ENCODE results near the gene MEIS3. TPM values are rescaled to one million over a fixed set of nuclear protein-coding genes. Genes with fewer than 3 reads are reported as not detected.

The MEIS3 gene
- total RNA-seq: 23.1 and 35.8 TPM in 2 replicates

GRCh38 chr19:47419030-47419783 lies at the start of gene MEIS3:
Gene MEIS3 (minus strand): TSS chr19:47419527. CDS start chr19:47419081, 446 bp downstream.

Other genes starting within 250 kb of the MEIS3 start
- 10.8 and 23.1 TPM in 2 replicates for gene BBC3, start 188.3 kb downstream of the MEIS3 start, total RNA-seq
- 9.2 and 16.9 TPM in 2 replicates for gene CCDC9, start 163.0 kb downstream of the MEIS3 start, total RNA-seq
- 4.9 and 11.1 TPM in 2 replicates for gene INAFM1, start 144.6 kb downstream of the MEIS3 start, total RNA-seq
- not detected in 2 replicates for gene C5AR1, start 109.7 kb downstream of the MEIS3 start, total RNA-seq
- gene C5AR2, start 87.4 kb downstream of the MEIS3 start, total RNA-seq: under 0.01 TPM in 1 of 2 replicates, not detected in the other
- 7.3 and 11.1 TPM in 2 replicates for gene DHX34, start 70.2 kb downstream of the MEIS3 start, total RNA-seq
- 0.16 TPM in 1 of 2 replicates, not detected in the other for gene SLC8A2, start 52.4 kb upstream of the MEIS3 start, total RNA-seq
- 4.7 and 10.5 TPM in 2 replicates for gene KPTN, start 64.7 kb upstream of the MEIS3 start, total RNA-seq
- 93.5 and 104 TPM in 2 replicates for gene NAPA, start 95.5 kb upstream of the MEIS3 start, total RNA-seq
- gene ZNF541, start 153.6 kb upstream of the MEIS3 start, total RNA-seq: under 0.01 TPM in 1 of 2 replicates, not detected in the other
- 3.4 and 10.7 TPM in 2 replicates for gene BICRA, start 189.6 kb upstream of the MEIS3 start, total RNA-seq